GM19467 (cell line): Measurements from ENCODE around the gene MBD6.
A peak's percentile ranks its signal among the peaks of the same experiment; 100 is the strongest.
"Not testable (repeated sequence)": the region's sequence is repeated elsewhere in the genome, so short reads cannot be mapped to it uniquely, and the experiment has no call there.

Experiments
- ATAC-seq: cut with Tn5 transposase; IDR thresholded peaks from one replicate; pipeline ENCODE4 v1.9.1; 2021; ENCODE audit warnings: mild to moderate bottlenecking, moderate library complexity; ENCODE audit not compliant: unreplicated experiment

Gene MBD6

GRCh38 chr12:57513677-57514076 is 8.9 kb upstream of the MBD6 start:
- ATAC-seq = not testable (repeated sequence)

GRCh38 chr12:57514246-57514645 is 8.4 kb upstream of the MBD6 start:
- ATAC-seq = not testable (repeated sequence)

- no peak for ATAC-seq
These were observed 7.8 kb upstream of the MBD6 start for GRCh38 chr12:57514720-57515407.

DNA sequence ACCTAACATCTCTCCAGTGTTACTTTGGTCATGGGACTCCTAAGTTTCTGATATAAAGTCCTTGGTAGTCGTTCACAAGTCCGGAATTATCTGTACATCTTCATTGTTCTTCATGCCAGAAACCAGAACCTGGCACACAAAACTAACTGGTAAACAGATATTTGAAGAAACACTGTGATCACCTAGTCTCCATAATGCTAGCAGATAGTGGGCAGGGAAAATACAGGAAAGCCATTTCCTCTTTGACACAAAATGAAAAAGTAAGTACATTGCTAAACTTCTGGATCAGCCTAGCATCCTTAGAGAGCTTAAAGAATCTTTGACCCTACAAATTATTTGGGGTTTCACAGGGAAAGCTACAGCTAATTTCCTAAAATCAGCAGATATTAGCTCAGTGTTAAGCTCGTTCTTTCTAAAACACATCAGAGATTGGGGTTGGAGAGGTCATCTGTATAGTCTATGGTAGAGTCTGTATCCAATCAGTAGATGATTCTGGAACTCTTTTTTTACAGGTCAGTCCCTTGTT is 7.2 kb upstream of the MBD6 start:
- ATAC-seq = no peak

GRCh38 chr12:57515934-57516541 is 6.6 kb upstream of the MBD6 start:
- no peak for ATAC-seq

- no peak for ATAC-seq
These were observed 5.9 kb upstream of the MBD6 start for GRCh38 chr12:57516617-57517153.

DNA sequence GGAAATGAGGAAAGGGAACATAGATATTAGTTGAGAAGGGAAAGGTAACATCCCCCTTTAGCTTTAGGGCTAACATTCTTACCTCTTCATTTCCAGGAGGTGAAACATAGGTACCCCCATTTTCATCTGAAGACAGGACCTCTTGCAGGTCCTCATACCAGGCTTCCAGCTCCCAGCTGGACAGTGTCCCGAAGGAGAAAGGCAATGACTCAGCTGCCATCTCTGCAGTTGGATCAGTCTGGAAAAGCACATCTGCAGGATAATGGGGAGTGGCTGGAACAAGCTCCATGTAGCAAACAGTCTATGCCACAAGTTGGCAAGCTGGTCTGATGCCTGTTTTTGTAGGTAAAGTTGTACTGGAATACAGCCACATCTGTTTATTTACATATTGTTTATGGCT is 5.4 kb upstream of the MBD6 start:
- ATAC-seq = no peak

GRCh38 chr12:57517718-57518117 is 4.9 kb upstream of the MBD6 start:
- ATAC-seq = not testable (repeated sequence)

DNA sequence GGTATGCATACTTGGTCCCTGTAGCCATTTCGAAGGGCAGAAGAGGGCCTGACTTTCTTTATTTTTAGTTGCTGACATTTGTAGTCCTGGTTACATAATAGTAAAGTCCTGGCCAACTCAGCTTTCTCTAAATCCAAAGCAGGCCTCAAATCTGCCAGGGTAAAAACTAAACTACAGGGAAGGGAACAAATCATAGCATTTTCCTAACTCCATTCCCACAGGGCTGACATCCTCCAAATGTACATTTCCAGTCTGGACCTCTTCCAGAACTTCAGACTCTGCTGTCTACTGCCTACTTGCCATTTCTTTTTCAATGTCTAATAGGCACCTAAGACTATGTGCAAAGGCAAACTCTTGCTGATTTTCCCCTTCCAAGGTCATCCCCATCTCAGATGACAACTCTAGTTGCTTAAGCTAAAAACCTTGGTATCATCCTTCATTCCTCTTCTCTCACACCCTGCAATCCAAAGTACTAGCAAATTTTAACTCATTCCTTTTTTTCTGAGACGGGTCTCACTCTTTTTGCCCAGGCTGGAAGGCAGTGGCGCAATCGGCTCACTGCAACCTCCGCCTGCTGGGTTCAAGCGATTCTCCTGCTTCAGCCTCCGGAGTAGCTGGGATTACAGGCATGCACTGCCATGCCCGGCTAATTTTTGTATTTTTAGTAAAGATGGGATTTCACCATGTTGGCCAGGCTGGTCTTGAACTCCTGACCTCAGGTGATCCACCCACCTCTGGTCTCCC is 4.3 kb upstream of the MBD6 start:
- no peak for ATAC-seq

DNA sequence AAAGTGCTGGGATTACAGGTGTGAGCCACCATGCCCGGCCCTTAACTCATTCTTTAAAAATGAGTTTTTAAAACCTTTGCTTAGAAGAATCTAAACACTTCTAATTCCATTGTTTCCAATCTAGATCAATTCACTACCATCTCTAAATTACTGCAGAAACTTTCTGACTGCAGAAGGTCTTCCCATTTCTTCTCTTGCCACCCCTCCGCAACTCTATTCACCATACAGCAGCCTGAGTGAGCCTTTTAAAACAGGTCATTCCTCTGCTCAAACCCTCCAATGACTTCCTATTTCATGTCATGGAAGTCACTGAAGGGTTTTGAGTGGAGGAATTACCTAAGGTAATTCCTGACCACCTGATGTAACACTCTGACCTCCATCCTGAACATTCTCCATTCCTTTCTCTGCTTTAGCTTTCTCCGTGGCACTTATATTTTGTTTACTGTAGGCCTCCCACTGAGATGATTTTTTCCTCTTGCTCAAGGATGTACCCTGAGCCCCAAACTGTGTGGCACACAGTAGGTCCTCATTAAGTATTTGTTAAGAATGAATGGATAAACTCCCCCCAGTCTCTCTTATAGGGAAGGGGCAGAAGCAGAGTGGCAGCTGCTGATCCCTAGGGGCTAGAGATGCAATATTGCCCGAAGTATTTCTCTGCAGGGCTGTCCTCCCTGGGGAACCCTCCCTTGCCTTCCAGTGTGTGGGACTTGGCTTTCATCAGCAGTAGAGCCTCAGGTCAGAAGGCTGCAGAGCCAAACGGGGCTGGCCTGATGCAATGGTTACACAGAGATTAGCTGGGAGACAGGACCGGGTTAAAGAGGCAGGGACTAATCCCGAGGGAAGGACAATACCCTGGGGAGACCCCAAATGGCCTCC is 3.5 kb upstream of the MBD6 start:
- no peak for ATAC-seq

- no peak for ATAC-seq
These were observed 2.9 kb upstream of the MBD6 start for GRCh38 chr12:57519796-57520052.

- ATAC-seq = peak; percentile 59
These were observed 2.4 kb upstream of the MBD6 start, which contains the start of gene DDIT3 for GRCh38 chr12:57520053-57520818. Gene DDIT3, minus strand, starts transcription at chr12:57520514. Its CDS starts 3,108 bp downstream, at chr12:57517406.

DNA sequence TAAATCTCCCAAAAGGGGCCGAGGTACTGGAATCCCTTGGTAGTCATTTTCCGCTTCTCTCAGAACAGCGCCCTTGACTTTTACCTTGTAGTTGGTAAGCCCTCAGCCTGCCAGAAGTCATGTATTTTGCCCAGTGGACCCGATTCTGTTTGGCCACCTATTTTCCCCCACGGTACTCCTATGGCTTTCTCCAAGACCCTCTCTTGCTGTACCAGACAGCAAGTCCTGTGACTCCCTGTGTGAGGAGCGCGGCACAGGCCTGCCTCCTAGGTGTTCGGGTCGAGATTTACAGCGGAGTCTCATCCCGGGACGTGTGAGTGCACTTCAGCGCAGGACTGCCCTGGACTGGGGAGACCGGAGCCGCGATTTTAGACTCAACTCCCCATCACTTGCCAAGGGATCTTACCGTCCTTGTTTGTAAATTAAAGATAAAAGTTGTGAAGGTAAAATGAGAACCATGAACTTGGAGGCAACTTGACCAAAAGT is 1.1 kb upstream of the MBD6 start:
- no peak for ATAC-seq

GRCh38 chr12:57522887-57523705 is 472 bp downstream of the MBD6 start:
- no peak for ATAC-seq

DNA sequence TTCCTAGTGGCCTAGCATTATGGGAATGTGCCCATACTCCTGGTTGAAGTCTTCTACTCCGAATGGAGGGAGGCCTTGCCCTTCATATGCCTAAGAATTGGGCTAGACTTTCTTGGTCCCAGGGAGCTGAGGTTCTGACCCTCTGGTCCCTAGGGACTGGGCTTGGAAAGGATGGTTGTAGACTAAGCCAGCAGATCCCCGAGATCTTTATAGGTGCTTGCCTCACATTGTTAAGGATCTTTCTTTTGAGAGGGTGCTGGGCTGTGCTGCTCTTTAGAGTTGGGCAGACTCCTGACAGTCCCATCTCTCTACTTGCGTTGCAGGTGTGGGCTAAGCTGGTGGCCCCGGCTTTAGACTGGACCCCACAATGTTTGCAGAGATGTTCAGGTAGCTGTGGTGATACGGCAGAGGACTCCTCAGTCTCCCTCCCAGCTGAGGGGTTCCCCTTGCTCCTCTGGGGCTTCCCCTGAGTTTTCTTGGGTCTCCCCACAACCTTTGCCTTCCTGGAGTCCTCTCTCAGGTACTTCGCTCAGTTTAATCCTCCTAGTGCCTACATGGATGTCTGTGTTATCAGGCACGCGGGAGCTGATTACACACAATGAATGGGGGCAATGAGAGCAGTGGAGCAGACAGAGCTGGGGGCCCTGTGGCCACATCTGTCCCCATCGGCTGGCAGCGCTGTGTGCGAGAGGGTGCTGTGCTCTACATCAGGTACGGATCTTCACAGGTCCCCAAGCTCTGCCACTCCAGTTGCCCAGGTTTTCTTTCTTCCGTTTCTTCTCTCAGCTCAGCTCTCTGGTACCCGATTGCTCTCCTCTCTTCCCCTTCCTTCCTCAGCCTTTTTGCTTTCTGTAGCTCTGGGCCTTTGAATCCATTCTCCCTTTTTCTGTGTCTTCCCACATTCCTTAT is 1.3 kb downstream of the MBD6 start:
- ATAC-seq = no peak

- no peak for ATAC-seq
These were observed 2.4 kb downstream of the MBD6 start for GRCh38 chr12:57524814-57525614.
